Smooth muscle cell (in vitro differentiated cells): Measurements from ENCODE around the gene ZNF775. TPM values are rescaled to one million over a fixed set of nuclear protein-coding genes. Genes with fewer than 3 reads are reported as not detected.
"Not testable (repeated sequence)": the region's sequence is repeated elsewhere in the genome, so short reads cannot be mapped to it uniquely, and the experiment has no call there.

Experiments
- DNase-seq: peaks from one replicate; lab custom pipeline; 2025; ENCODE audit not compliant: unreplicated experiment; lab: John Stamatoyannopoulos, UW
- H2AFZ ChIP-seq: fragments of 200-600 bp; sonication (generic); 2 replicates; pipeline ENCODE4 v1.6.0; 2016; ENCODE audit warnings: antibody characterized with exemption, low read depth, mild to moderate bottlenecking
- H3F3A ChIP-seq: fragments of 200-600 bp; sonication (generic); 2 replicates; pipeline ENCODE4 v1.6.0; 2017; ENCODE audit warnings: antibody characterized with exemption, low read depth
- H3K27ac ChIP-seq: fragments of 200-600 bp; sonication (generic); 2 replicates; pipeline ENCODE4 v1.5.1; 2016; ENCODE audit warnings: low read depth, mild to moderate bottlenecking
- H3K27me3 ChIP-seq: fragments of 200-600 bp; sonication (generic); 2 replicates; pipeline ENCODE4 v1.6.1; 2016; ENCODE audit warnings: low read depth, mild to moderate bottlenecking
- H3K36me3 ChIP-seq: fragments of 200-600 bp; sonication (generic); 2 replicates; pipeline ENCODE4 v1.5.1; 2016; ENCODE audit warnings: low read depth
- H3K4me1 ChIP-seq: fragments of 200-600 bp; sonication (generic); 2 replicates; pipeline ENCODE4 v1.5.1; 2016; ENCODE audit warnings: low read depth
- H3K4me2 ChIP-seq: fragments of 200-600 bp; sonication (generic); 2 replicates; pipeline ENCODE4 v1.6.0; 2016; ENCODE audit warnings: mild to moderate bottlenecking
- H3K4me3 ChIP-seq: fragments of 200-600 bp; sonication (generic); 2 replicates; pipeline ENCODE4 v1.5.1; 2016; ENCODE audit warnings: mild to moderate bottlenecking
- H3K79me2 ChIP-seq: fragments of 200-600 bp; sonication (generic); 2 replicates; pipeline ENCODE4 v1.6.0; 2016; ENCODE audit warnings: low read depth, mild to moderate bottlenecking
- H3K9ac ChIP-seq: fragments of 200-600 bp; sonication (generic); 2 replicates; pipeline ENCODE4 v1.6.0; 2016; ENCODE audit warnings: low read depth
- H3K9me3 ChIP-seq: fragments of 200-600 bp; sonication (generic); replicated peaks from 2 replicates; pipeline ENCODE4 v1.5.1; 2016; ENCODE audit warnings: low read depth
- H4K20me1 ChIP-seq: fragments of 200-600 bp; sonication (generic); 2 replicates; pipeline ENCODE4 v1.6.0; 2016; ENCODE audit warnings: low read depth
- CTCF ChIP-seq: fragments of 200-600 bp; sonication (generic); IDR thresholded peaks from 2 replicates; pipeline ENCODE4 v1.5.1; 2017; ENCODE audit warnings: borderline replicate concordance, mild to moderate bottlenecking, antibody characterized with exemption; ENCODE audit not compliant: insufficient read depth, poor library complexity, severe bottlenecking
- WGBS: methylation state at CpG from one replicate; pipeline ENCODE4 v1.1.7; 2016; ENCODE audit warnings: low lambda C conversion rate; 5-methylcytosine and 5-hydroxymethylcytosine counted together
- polyA plus RNA-seq: library from polyadenylated mRNA; unstranded; fragments of >200 nt; fragmentation: Nextera tagmentation; extraction: Ambion mirVana; gene quantifications from 2 replicates; pipeline ENCODE4 v1.2.1, GENCODE V29; 2016
- total RNA-seq: library from RNA; depleted of rRNA; stranded (reverse); fragments of >200 nt; gene quantifications from 2 replicates; pipeline ENCODE4 v1.2.3, GENCODE V29; 2014

The ZNF775 gene
- total and polyA plus RNA-seq, 2 experiments from 2014 or later, result 5.9 to 23.8 TPM

GRCh38 chr7:150383710-150384397 is 4.7 kb downstream of the ZNF775 start:
- H3K27me3 ChIP-seq, result no peaks in the 10 kb centered on the region
- H3K9ac ChIP-seq, result no peak overlapping the region
- 64% methylated on average over 21 of the region's 22 CpGs for WGBS
- no peak overlapping the region for H3K4me2 ChIP-seq
- H3K27ac ChIP-seq, result no peak overlapping the region
- H3K9me3 ChIP-seq, result no peaks in the 10 kb centered on the region
- peaks cover 27% of the 10 kb centered on the region for H3K79me2 ChIP-seq
- peaks cover 61% of the 10 kb centered on the region for H4K20me1 ChIP-seq
- H2AFZ ChIP-seq, result no peak overlapping the region
- TF ChIP-seq CTCF, result no peak
- no peak overlapping the region for H3K4me3 ChIP-seq
- H3K36me3 ChIP-seq, result no peaks in the 10 kb centered on the region
- peaks cover 66% of the 10 kb centered on the region for H3K4me1 ChIP-seq
- no peaks in the 10 kb centered on the region for H3F3A ChIP-seq
- DNase-seq, result no peak

- no peaks in the 10 kb centered on the region for H3F3A ChIP-seq
- no peak overlapping the region for H3K4me3 ChIP-seq
- H4K20me1 ChIP-seq, result peaks cover 61% of the 10 kb centered on the region
- H3K9me3 ChIP-seq, result no peaks in the 10 kb centered on the region
- peaks cover 66% of the 10 kb centered on the region for H3K4me1 ChIP-seq
- H3K27ac ChIP-seq, result no peak overlapping the region
- peaks cover 27% of the 10 kb centered on the region for H3K79me2 ChIP-seq
- H3K4me2 ChIP-seq, result no peak overlapping the region
- H3K36me3 ChIP-seq, result no peaks in the 10 kb centered on the region
- no peak overlapping the region for H3K9ac ChIP-seq
- no peak for TF ChIP-seq CTCF
- 91% methylated on average over 15 of the region's 15 CpGs for WGBS
- H3K27me3 ChIP-seq, result no peaks in the 10 kb centered on the region
- H2AFZ ChIP-seq, result no peak overlapping the region
- no peak for DNase-seq
Observed at GRCh38 chr7:150384406-150385301, 5.5 kb downstream of the ZNF775 start.

- H3K27me3 ChIP-seq, result no peaks in the 10 kb centered on the region
- no peak overlapping the region for H3K9ac ChIP-seq
- no peak for TF ChIP-seq CTCF
- H3K4me2 ChIP-seq, result no peak overlapping the region
- H4K20me1 ChIP-seq, result peaks cover 62% of the 10 kb centered on the region
- no peak overlapping the region for H3K27ac ChIP-seq
- DNase-seq, result no peak
- H3K4me1 ChIP-seq, result peaks cover 61% of the 10 kb centered on the region
- no peaks in the 10 kb centered on the region for H3K9me3 ChIP-seq
- H3K4me3 ChIP-seq, result no peak overlapping the region
- H3K79me2 ChIP-seq, result peaks cover 21% of the 10 kb centered on the region
- H2AFZ ChIP-seq, result no peak overlapping the region
- H3K36me3 ChIP-seq, result no peaks in the 10 kb centered on the region
- H3F3A ChIP-seq, result no peaks in the 10 kb centered on the region
- 91% methylated on average over 14 of the region's 14 CpGs for WGBS
Observed at GRCh38 chr7:150385302-150385723, 6.2 kb downstream of the ZNF775 start.

GRCh38 chr7:150385884-150386283 is 6.8 kb downstream of the ZNF775 start:
- H3K9me3 ChIP-seq, H3K9ac ChIP-seq, H3K4me2 ChIP-seq, H3F3A ChIP-seq, H3K27me3 ChIP-seq, H3K27ac ChIP-seq, H3K4me3 ChIP-seq, DNase-seq, H3K36me3 ChIP-seq, H2AFZ ChIP-seq: not testable (repeated sequence)
- peaks cover 61% of the 10 kb centered on the region for H4K20me1 ChIP-seq
- 87% methylated on average over 6 of the region's 6 CpGs for WGBS
- H3K79me2 ChIP-seq, result peaks cover 15% of the 10 kb centered on the region
- peaks cover 55% of the 10 kb centered on the region for H3K4me1 ChIP-seq
